Measurements from ENCODE around the gene WFDC12. TPM values are rescaled to one million over a fixed set of nuclear protein-coding genes. Genes with fewer than 3 reads are reported as not detected.
A peak's percentile ranks its signal among the peaks of the same experiment; 100 is the strongest.
"Not testable (repeated sequence)": the region's sequence is repeated elsewhere in the genome, so short reads cannot be mapped to it uniquely, and the experiment has no call there.

Gene WFDC12
- total and polyA plus RNA-seq, 10 donors, result not detected

DNA sequence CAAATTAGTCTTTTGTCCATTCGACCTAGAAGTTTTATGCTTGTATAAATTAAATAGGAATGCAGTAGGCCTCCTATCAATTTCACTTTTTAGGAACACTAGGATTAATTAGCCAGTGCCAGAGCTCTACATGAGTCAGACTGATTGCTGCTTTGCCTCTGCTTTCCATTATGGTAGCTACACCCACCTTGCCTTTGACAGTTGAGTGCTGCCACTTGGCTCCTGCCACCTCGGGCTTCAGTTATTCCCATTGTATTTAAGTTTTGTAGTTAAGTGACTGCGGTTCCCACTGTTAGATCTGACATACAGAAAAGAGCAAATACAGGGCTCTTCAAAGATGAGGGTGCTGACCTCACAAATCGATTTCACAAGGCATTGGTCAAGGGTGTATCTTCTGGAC, 16.6 kb upstream of the WFDC12 start:
- TF ChIP-seq POLR2A (IDR thresholded peaks at IDR 0.05) (no peak), POLR2AphosphoS5 (IDR thresholded peaks at IDR 0.05) (no peak)
- TF ChIP-seq, protein P1, sequence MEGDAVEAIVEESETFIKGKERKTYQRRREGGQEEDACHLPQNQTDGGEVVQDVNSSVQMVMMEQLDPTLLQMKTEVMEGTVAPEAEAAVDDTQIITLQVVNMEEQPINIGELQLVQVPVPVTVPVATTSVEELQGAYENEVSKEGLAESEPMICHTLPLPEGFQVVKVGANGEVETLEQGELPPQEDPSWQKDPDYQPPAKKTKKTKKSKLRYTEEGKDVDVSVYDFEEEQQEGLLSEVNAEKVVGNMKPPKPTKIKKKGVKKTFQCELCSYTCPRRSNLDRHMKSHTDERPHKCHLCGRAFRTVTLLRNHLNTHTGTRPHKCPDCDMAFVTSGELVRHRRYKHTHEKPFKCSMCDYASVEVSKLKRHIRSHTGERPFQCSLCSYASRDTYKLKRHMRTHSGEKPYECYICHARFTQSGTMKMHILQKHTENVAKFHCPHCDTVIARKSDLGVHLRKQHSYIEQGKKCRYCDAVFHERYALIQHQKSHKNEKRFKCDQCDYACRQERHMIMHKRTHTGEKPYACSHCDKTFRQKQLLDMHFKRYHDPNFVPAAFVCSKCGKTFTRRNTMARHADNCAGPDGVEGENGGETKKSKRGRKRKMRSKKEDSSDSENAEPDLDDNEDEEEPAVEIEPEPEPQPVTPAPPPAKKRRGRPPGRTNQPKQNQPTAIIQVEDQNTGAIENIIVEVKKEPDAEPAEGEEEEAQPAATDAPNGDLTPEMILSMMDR (IDR thresholded peaks at IDR 0.05 in 8 of 11, conservative IDR thresholded peaks at IDR 0.05 in 3 of 11), result no peak
- DNase-seq, result no peak
- 63 to 78% (median 67%) methylated on average over 4 of the region's 4 CpGs for WGBS, 5 donors
- no peaks in the 10 kb centered on the region for H3K36me3 ChIP-seq
- peaks cover 0 to 31% (median 4%) of the 10 kb centered on the region in 7 donors for H3K27me3 ChIP-seq (replicated peaks in 1 of 7)
- H3K27ac ChIP-seq, result no peak overlapping the region
- peaks cover 0 to 4% (median 0%) of the 10 kb centered on the region in 6 donors for H3K4me1 ChIP-seq
- no peak overlapping the region for H3K4me3 ChIP-seq
- H3K9me3 ChIP-seq, result no peaks in the 10 kb centered on the region
- intact Hi-C loops (cut with DNase I; ENCODE audit: low total_unique reads), result no loop called here

DNA sequence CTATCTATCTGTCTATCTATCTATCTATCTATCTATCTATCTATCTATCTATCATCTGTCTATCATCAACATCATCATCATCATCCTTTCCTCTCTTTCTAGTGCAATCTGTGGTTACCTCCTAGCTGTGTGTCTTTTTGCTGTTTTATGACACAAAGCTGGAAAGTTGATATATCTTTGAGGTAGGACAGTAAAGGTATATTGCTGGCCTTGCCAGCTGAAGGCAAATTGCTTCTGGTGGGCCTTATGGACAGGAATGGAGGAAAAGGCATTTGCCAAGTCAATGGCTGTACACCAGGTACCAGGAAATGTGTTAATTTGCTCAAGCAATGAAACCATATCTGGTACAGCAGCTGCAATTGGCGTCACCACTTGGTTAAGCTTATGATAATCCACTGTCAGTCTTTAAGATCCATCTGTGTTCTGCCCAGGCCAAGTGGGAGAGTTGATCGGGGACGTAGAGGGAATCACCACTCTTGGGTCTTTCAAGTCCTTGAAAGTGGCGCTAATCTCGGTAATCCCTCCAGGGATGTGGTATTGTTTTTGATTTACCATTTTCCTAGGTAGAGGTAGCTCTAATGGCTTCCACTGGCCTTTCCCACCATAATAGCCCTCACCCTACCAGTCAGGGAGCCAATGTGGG, 15.6 kb upstream of the WFDC12 start:
- DNase-seq; H3K4me3 ChIP-seq; H3K36me3 ChIP-seq; H3K9me3 ChIP-seq; H3K27ac ChIP-seq; intact Hi-C loops (cut with DNase I; ENCODE audit: low total_unique reads); H3K4me1 ChIP-seq: not testable (repeated sequence)
- 93 to 98% (median 96%) methylated on average over 5 of the region's 5 CpGs for WGBS, 5 donors
- H3K27me3 ChIP-seq (replicated peaks in 1 of 7), result peaks cover 0 to 30% (median 2%) of the 10 kb centered on the region in 7 donors

DNA sequence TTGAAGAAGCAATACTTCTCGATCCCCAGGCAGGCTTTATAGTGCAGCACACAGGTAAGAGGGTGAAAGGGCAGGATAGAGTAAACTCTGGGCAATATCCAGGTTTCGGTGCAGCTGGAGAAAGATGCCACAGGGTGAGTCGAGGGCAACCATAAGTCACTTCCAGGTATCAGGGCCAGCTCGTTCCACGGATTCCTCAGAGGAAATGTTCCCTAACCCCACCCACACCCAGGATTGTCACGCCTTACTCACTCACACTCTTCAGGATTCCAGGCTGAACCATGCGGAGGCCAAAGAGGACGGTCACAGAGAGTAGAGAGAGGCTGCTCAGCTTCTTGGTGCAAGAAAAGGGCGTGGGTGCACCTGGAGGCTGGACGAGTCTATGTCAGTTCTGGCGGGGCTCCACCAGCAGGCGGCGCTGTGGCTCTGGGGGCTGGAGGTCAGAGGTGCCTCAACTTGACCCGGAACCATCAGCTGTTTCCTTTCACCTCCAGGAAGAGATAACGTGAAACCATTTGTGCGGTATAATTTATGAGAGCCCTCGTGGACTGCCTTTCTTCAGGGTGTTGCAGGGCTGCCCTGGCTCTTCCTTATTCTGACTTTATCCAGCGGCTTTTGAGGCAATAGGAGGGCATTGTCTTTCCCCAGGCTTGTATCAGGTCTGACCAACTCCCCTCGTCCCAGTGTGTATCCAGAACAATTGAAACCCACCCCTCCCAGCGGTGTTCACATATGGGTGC, 14.5 kb upstream of the WFDC12 start:
- no peak for TF ChIP-seq POLR2A (IDR thresholded peaks at IDR 0.05)
- TF ChIP-seq, protein P1 (IDR thresholded peaks at IDR 0.05 in 8 of 11, conservative IDR thresholded peaks at IDR 0.05 in 3 of 11), result peak in 8 of 11 experiments; percentile 22 to 76 (median 57)
- intact Hi-C loops (cut with DNase I; ENCODE audit: low total_unique reads), result no loop called here
- 37 to 48% (median 40%) methylated on average over 20 of the region's 20 CpGs for WGBS, 5 donors

DNA sequence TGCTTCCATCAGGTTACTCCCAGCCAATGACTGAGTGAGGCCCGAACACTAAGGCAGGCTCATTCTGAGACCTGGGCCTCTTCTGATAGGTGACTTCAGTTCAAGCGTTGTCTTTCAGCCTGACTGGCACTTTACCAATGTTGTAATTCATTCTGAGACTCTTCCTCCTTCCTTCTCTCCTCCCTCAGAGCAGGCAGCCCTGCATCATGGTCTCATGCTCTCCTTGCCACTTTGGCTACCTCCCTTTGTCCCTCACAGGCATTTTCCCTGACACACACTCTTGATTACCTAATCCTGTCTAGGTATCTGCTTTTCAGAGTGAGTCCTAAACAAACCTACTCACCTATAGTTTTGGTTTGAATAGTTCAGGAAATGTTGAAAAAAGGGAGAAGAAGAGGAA, 12.6 kb upstream of the WFDC12 start:
- DNase-seq, result no peak
- H3K9me3 ChIP-seq, result peaks cover 0 to 4% (median 0%) of the 10 kb centered on the region in 8 donors
- no peaks in the 10 kb centered on the region for H3K36me3 ChIP-seq
- intact Hi-C loops (cut with DNase I; ENCODE audit: low total_unique reads), result no loop called here
- 67 to 89% (median 72%) methylated on average over 1 to 2 of the region's 2 CpGs for WGBS, 5 donors
- peaks cover 0 to 32% (median 0%) of the 10 kb centered on the region in 7 donors for H3K27me3 ChIP-seq (replicated peaks in 1 of 7)
- H3K4me3 ChIP-seq, result no peak overlapping the region
- H3K27ac ChIP-seq, result no peak overlapping the region
- H3K4me1 ChIP-seq, result peaks cover 0 to 4% (median 0%) of the 10 kb centered on the region in 6 donors
- TF ChIP-seq, protein P1 (IDR thresholded peaks at IDR 0.05 in 8 of 11, conservative IDR thresholded peaks at IDR 0.05 in 3 of 11), result no peak
- TF ChIP-seq POLR2AphosphoS5 (IDR thresholded peaks at IDR 0.05), result no peak
- no peak for TF ChIP-seq POLR2A (IDR thresholded peaks at IDR 0.05)

More for the DNA sequence above, 14.5 kb upstream of the WFDC12 start:
- no peak overlapping the region for H3K4me3 ChIP-seq
- no peak overlapping the region for H3K27ac ChIP-seq
- no peaks in the 10 kb centered on the region for H3K36me3 ChIP-seq
- peak; percentile 91 for DNase-seq
- peaks cover 0 to 4% (median 0%) of the 10 kb centered on the region in 8 donors for H3K9me3 ChIP-seq
- H3K4me1 ChIP-seq, result peaks cover 0 to 4% (median 0%) of the 10 kb centered on the region in 6 donors
- peaks cover 0 to 23% (median 0%) of the 10 kb centered on the region in 7 donors for H3K27me3 ChIP-seq (replicated peaks in 1 of 7)

All from spleen (tissue), 11 donors.